Measurements from ENCODE around the gene RNU7-1. TPM values are rescaled to one million over a fixed set of nuclear protein-coding genes. Genes with fewer than 3 reads are reported as not detected.

Gene RNU7-1
- total RNA-seq, 1 donor from 2014 or later, result not detected

DNA sequence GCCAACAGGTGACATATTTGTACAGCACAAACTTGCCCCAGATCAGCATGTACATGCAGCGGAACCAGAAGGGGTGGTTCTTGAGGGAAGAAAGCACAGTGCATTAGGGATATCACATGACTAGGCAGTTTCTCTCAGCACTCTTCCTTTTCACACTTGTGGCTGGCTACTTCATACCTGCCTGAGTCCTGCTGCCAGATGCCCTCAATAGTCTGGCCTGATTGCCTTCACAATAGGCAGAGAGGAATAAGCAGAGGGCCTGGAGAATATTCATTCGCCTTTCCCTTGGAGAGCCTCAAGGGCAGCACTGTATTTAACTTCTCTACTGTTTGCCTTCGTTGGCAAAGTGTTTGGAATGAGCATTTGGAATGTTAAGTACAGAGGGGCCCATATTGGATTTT lies 35.0 kb downstream of the RNU7-1 start:
- H3K4me1 Mint-ChIP-seq, result no peaks in the 10 kb centered on the region
- TF ChIP-seq, protein P1, sequence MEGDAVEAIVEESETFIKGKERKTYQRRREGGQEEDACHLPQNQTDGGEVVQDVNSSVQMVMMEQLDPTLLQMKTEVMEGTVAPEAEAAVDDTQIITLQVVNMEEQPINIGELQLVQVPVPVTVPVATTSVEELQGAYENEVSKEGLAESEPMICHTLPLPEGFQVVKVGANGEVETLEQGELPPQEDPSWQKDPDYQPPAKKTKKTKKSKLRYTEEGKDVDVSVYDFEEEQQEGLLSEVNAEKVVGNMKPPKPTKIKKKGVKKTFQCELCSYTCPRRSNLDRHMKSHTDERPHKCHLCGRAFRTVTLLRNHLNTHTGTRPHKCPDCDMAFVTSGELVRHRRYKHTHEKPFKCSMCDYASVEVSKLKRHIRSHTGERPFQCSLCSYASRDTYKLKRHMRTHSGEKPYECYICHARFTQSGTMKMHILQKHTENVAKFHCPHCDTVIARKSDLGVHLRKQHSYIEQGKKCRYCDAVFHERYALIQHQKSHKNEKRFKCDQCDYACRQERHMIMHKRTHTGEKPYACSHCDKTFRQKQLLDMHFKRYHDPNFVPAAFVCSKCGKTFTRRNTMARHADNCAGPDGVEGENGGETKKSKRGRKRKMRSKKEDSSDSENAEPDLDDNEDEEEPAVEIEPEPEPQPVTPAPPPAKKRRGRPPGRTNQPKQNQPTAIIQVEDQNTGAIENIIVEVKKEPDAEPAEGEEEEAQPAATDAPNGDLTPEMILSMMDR (IDR thresholded peaks at IDR 0.05; ENCODE audit: unreplicated experiment), result no peak
- peaks cover 24% of the 10 kb centered on the region for H3K36me3 Mint-ChIP-seq
- H3K9me3 Mint-ChIP-seq, result no peaks in the 10 kb centered on the region
- no peak overlapping the region for H3K27ac Mint-ChIP-seq
- no peak overlapping the region for H3K4me3 Mint-ChIP-seq
- H3K27me3 Mint-ChIP-seq (ENCODE audit: low read depth), result no peaks in the 10 kb centered on the region
- DNase-seq (ENCODE audit: low spot score in 2 of 2, unreplicated experiment in 2 of 2), result no peak

DNA sequence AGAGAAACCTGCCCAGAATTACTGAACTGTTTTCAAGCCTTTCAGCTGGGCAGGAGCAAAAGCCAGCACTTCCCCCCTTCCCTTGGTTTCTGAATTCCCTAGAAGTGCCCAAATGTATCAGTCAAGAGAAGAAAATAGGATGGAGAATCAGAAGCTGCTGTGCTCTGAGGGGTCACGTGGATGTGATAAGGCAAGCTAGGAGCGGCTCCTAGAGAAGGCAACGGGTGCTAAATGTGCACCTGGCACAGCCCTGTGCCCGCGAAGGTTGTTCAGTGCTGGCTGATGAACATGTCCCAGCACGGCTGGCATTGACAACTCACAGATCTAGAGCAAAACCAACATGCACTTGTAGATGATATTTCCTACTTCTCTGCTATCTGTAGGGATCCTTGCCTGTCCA lies 35.4 kb downstream of the RNU7-1 start:
- Mint-ChIP-seq H3K4me3 (no peak overlapping the region), H3K27me3 (ENCODE audit: low read depth) (no peaks in the 10 kb centered on the region)

DNA sequence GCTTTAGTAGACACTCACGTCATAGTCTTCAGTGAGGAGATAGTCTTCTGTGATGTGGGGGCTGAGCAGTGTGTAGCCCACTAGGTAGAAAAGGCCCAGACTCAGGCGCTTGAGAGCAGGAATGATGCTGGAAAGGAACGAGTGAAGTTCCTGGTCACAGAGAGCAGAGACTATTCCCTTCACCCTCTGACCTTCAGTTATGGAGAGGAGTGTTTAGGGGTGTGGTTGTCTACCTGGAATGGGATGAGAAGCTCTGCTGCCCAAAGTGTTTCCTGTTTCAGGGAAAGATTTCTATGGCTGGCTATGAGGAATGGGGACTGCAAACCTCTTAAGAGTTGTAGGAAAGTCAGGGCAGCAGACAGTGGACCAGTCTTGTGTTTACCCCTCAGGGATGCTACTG lies 35.8 kb downstream of the RNU7-1 start:
- DNase-seq (ENCODE audit: low spot score in 2 of 2, unreplicated experiment in 2 of 2), result no peak
- no peak overlapping the region for H3K4me3 Mint-ChIP-seq
- H3K27me3 Mint-ChIP-seq (ENCODE audit: low read depth), result no peaks in the 10 kb centered on the region
- H3K27ac Mint-ChIP-seq, result no peak overlapping the region
- peaks cover 24% of the 10 kb centered on the region for H3K36me3 Mint-ChIP-seq
- H3K9me3 Mint-ChIP-seq, result no peaks in the 10 kb centered on the region
- no peaks in the 10 kb centered on the region for H3K4me1 Mint-ChIP-seq
- TF ChIP-seq, protein P1 (IDR thresholded peaks at IDR 0.05; ENCODE audit: unreplicated experiment), result no peak

More for the DNA sequence above, 35.4 kb downstream of the RNU7-1 start:
- Mint-ChIP-seq H3K9me3 (no peaks in the 10 kb centered on the region), H3K27ac (no peak overlapping the region), H3K36me3 (peaks cover 24% of the 10 kb centered on the region), H3K4me1 (no peaks in the 10 kb centered on the region)
- TF ChIP-seq, protein P1 (IDR thresholded peaks at IDR 0.05; ENCODE audit: unreplicated experiment), result no peak
- no peak for DNase-seq (ENCODE audit: low spot score in 2 of 2, unreplicated experiment in 2 of 2)

DNA sequence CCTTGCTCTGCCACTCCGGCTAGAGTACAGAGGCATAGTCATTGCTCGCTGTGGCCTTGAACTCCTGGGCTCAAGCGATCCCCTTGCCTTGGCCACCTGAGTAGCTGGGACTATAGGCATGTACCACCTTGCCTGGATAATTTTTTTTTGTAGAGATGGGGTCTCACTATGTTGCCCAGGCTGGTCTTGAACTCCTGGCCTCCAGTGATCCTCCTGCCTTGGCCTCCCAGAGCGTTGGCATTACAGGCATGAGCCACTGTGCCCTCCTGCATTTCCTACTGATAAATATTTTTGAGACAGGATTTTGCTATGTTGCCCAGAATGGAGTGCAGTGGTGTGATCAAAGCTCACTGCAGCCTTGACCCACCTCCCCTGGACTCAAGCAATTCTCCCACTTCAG lies 36.5 kb downstream of the RNU7-1 start:
- Mint-ChIP-seq H3K27me3 (ENCODE audit: low read depth) (no peaks in the 10 kb centered on the region), H3K36me3 (peaks cover 24% of the 10 kb centered on the region), H3K9me3 (no peaks in the 10 kb centered on the region), H3K4me1 (no peaks in the 10 kb centered on the region), H3K27ac (no peak overlapping the region), H3K4me3 (no peak overlapping the region)
- DNase-seq (ENCODE audit: low spot score in 2 of 2, unreplicated experiment in 2 of 2), result no peak
- TF ChIP-seq, protein P1 (IDR thresholded peaks at IDR 0.05; ENCODE audit: unreplicated experiment), result no peak

DNA sequence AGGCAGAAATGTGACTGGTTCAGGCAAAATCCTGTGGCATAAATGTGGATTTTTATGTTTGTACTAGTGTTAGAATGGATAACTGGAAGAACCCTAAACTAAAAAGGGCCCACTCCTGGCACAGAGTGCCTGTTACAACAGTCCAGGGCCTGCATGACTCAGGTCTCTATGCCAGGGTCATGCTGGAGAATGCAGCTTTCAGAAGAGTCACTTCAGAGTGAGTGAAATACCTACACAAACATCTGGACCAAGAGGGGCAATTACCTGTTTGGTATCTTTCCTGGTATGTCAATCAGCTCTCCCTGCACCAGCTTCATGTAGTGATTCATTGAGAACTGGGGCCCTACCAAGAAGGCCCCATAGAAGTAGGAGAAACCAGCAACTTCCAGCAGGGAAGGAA lies 37.1 kb downstream of the RNU7-1 start:
- Mint-ChIP-seq H3K27ac (no peak overlapping the region), H3K4me1 (no peaks in the 10 kb centered on the region), H3K36me3 (peaks cover 23% of the 10 kb centered on the region), H3K9me3 (no peaks in the 10 kb centered on the region), H3K4me3 (no peak overlapping the region), H3K27me3 (ENCODE audit: low read depth) (no peaks in the 10 kb centered on the region)
- no peak for DNase-seq (ENCODE audit: low spot score in 2 of 2, unreplicated experiment in 2 of 2)
- TF ChIP-seq, protein P1 (IDR thresholded peaks at IDR 0.05; ENCODE audit: unreplicated experiment), result no peak
